Esophagus squamous epithelium (tissue), 4 donors: Measurements from ENCODE around the gene KIAA1217.

ENCODE experiments used
- CTCF ChIP-seq, 6 experiments: fragments of 450-650 bp in 4 of 6; fragments of 200-600 bp in 2 of 6; sonication (generic) in 2 of 6; IDR thresholded peaks; one replicate each; pipeline ENCODE4 v1.5.1; 2016 to 2019; ENCODE audit warnings: antibody characterized with exemption in 6 of 6, mild to moderate bottlenecking in 4 of 6, moderate library complexity in 4 of 6
- POLR2A ChIP-seq, 4 donors: fragments of 450-650 bp; IDR thresholded peaks; one replicate each; pipeline ENCODE4 v1.6.1; 2017; ENCODE audit warnings: antibody characterized with exemption in 4 of 4, mild to moderate bottlenecking in 4 of 4, moderate library complexity in 3 of 4

- no peak for TF ChIP-seq CTCF (IDR thresholded peaks at IDR 0.05)
- TF ChIP-seq POLR2A (IDR thresholded peaks at IDR 0.05): no peak
These were observed 22.3 kb downstream of the KIAA1217 start for GRCh38 chr10:24231200-24231599.
